NCI-H774 (cell line): Measurements from ENCODE around the gene MVB12B.
A peak's percentile ranks its signal among the peaks of the same experiment; 100 is the strongest.

Experiments
- DNase-seq: peaks from one replicate; lab custom pipeline; 2025; lab: John Stamatoyannopoulos, UW

MVB12B gene

GRCh38 chr9:126363847-126364671 is 37.4 kb downstream of the MVB12B start:
- peak; percentile 42 for DNase-seq

- no peak for DNase-seq
Measured at GRCh38 chr9:126365780-126366179, 39.2 kb downstream of the MVB12B start.

- no peak for DNase-seq
Measured at GRCh38 chr9:126366366-126367011, 39.9 kb downstream of the MVB12B start.

GRCh38 chr9:126367139-126367538 is 40.5 kb downstream of the MVB12B start:
- DNase-seq = no peak

- no peak for DNase-seq
Measured at GRCh38 chr9:126367616-126368015, 41.0 kb downstream of the MVB12B start.

- no peak for DNase-seq
Measured at GRCh38 chr9:126368020-126368419, 41.4 kb downstream of the MVB12B start.

GRCh38 chr9:126371007-126371870 is 44.6 kb downstream of the MVB12B start:
- no peak for DNase-seq

- no peak for DNase-seq
Measured at GRCh38 chr9:126372716-126373115, 46.1 kb downstream of the MVB12B start.

- no peak for DNase-seq
Measured at GRCh38 chr9:126373241-126373640, 46.6 kb downstream of the MVB12B start.

GRCh38 chr9:126374366-126374781 is 47.7 kb downstream of the MVB12B start:
- no peak for DNase-seq

- no peak for DNase-seq
Measured at GRCh38 chr9:126375386-126375785, 48.8 kb downstream of the MVB12B start.

GRCh38 chr9:126376311-126377175 is 49.9 kb downstream of the MVB12B start:
- DNase-seq = no peak

- DNase-seq = no peak
Measured at GRCh38 chr9:126377176-126377509, 50.5 kb downstream of the MVB12B start.

- no peak for DNase-seq
Measured at GRCh38 chr9:126377536-126377935, 50.9 kb downstream of the MVB12B start.

GRCh38 chr9:126378761-126379160 is 52.1 kb downstream of the MVB12B start:
- DNase-seq = no peak

GRCh38 chr9:126379661-126380360 is 53.2 kb downstream of the MVB12B start:
- no peak for DNase-seq

- no peak for DNase-seq
Measured at GRCh38 chr9:126380447-126380846, 53.8 kb downstream of the MVB12B start.

GRCh38 chr9:126381195-126381594 is 54.6 kb downstream of the MVB12B start:
- DNase-seq = no peak

GRCh38 chr9:126383406-126384046 is 56.9 kb downstream of the MVB12B start:
- no peak for DNase-seq

GRCh38 chr9:126384926-126385325 is 58.3 kb downstream of the MVB12B start:
- no peak for DNase-seq

- no peak for DNase-seq
Measured at GRCh38 chr9:126386088-126386487, 59.5 kb downstream of the MVB12B start.
